Measurements from ENCODE around the gene GIGYF2.
"Not testable (repeated sequence)": the region's sequence is repeated elsewhere in the genome, so short reads cannot be mapped to it uniquely, and the experiment has no call there.

Gene GIGYF2

DNA sequence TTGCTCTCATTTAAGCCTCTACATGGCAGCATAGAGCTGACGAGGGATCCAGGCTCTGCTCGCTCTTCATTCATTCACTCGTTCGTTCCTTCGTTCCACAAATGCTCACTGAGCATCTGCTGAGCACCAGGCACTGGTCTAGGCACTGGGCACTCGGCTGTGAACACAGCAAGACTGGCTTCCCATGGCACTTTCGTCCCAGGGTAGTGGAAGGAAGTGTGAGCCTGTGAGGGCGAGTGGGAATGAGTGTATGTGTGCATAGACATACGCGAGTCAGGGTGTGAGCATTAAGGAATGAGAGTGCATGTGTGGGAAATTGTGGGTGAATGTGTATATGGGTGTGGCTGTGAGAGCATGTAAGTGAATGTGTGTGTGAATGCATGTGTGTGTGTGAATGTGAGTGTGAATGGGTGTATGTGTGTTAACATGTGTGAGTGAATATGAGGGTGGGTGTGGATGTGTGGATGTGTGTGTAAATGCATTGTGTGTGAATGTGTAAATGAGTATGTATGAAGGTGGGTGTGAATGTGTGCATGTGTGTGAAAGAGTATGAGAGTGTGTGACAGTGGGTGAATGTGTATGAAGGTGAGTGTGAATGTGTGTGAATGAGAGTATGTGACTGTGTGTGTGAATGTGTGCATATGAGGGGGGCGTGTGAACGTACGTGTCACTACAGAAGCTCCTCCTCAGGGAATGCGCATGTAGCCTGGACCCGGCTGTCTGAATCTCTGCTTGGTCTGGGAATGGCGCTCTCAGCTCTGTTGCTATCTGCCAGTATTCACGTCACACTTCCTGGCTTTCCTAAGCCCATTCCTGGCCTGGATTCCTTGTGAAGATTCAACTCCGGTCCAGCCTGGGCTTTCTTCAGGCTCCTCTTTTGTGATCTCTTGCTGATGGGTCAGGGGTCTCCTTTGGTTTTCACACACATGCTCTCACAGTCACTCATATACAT, 201.7 kb downstream of the GIGYF2 start:
- DNase-seq: no peak

- no peak for DNase-seq
Measured at GRCh38 chr2:232900811-232901735, 203.9 kb downstream of the GIGYF2 start.

DNA sequence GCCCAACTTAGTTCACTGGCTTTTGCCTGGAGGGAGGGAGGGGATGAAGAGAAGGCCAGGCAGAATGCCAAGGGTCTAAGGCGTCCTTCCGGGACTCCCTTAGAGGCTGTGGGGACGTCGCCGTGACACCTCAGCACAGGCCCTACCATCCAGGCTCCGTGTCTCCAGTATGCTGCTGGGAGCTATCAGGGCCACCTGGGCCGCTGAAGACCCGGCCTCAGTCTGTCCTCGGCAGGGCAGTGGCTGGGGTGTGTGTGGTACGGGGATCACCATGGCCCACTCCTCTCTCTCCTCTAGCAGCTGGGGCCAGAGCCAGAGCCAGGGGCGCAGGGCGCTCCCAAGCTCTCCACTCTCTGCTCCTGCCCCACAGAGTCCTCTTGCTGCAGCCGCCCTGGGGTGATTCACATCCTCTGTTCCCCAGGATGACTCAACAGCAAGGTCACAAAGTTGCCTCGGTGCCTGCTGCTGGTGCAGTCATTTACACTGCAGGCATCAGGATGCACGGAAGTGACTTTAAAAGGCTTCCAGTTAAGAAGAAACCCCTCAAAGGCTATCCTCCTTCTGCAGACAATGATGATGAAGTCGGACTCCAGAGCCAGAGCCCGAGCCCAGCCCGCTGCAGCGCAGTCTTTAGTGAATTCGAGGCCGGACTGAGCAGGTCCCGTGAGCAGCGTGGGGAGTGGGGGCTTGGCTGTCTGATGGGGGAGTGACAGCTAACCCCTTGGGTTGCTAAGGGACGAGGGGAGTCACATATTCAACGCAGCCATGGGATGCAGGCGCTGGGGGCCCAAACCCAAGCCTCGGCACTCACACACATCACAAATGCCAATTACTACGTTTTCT, 204.8 kb downstream of the GIGYF2 start:
- no peak for DNase-seq

DNA sequence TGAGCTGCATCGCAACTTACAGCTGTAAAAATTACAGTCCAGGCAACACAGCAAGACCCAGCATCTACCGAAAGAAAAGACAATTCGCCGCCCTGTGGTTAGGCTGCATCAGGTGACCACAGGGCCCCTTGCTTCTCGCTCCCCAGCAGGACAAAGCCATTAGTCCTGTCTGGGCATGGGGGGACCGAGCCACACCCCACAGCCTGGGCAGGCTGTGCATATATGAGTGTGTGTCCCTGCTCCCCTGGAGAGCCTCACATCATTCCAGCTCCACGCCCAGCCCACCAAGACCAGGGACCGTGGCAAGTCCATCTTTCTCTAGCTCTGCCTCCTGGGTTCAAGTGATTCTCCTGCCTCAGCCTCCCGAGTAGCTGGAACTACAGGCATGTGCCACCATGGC, 206.9 kb downstream of the GIGYF2 start:
- DNase-seq: no peak

- not testable (repeated sequence) for DNase-seq
Measured at GRCh38 chr2:232906867-232907717, 210.0 kb downstream of the GIGYF2 start.

GRCh38 chr2:232907718-232908085, 210.6 kb downstream of the GIGYF2 start:
- not testable (repeated sequence) for DNase-seq

GRCh38 chr2:232908695-232909094, 211.6 kb downstream of the GIGYF2 start:
- DNase-seq: no peak
